Epithelial cell of proximal tubule (primary cell): ENCODE data around the gene FGFBP2. TPM values are rescaled to one million over a fixed set of nuclear protein-coding genes. Genes with fewer than 3 reads are reported as not detected.

ENCODE experiments used
- DNase-seq: peaks from one replicate; pipeline ENCODE4 v3.0.0-alpha.2; 2011; ENCODE audit warnings: low read depth
- H3K4me3 ChIP-seq: 2 replicates; pipeline ENCODE4 v1.5.1; 2011; ENCODE audit warnings: low read depth, mild to moderate bottlenecking, low read length
- CTCF ChIP-seq: conservative IDR thresholded peaks from 2 replicates; pipeline ENCODE4 v1.5.1; 2012; ENCODE audit warnings: low read depth, mild to moderate bottlenecking, low read length
- total RNA-seq: library from RNA; depleted of rRNA; stranded (reverse); fragments of >200 nt; gene quantifications from 2 replicates; pipeline ENCODE4 v1.2.3, GENCODE V29; 2015

Gene FGFBP2
- total RNA-seq, 1 donor from 2014 or later = not detected

GRCh38 chr4:15986907-15987306 is 23.9 kb upstream of the FGFBP2 start:
- no peak for DNase-seq
- H3K4me3 ChIP-seq = no peak overlapping the region
- TF ChIP-seq CTCF = no peak

DNA sequence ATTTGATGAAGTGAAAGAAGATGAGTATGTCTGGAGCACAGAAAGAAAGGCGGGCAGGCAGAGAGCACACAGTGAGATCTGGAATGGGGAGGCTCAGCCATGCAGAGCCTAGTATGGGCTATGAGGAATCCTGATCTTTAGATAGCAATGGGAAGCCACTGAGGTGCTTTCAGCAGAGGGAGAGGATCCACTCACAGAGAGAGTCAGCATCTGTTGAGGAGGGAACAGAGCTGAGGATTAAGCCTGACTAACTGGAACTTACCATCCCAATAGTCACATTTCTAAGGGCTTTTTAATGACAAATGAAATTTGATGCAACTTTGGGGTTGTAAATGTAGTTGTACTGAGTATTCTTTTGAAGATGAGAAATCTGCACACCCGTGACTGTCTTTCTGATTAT is 20.6 kb upstream of the FGFBP2 start:
- TF ChIP-seq CTCF = no peak
- H3K4me3 ChIP-seq = no peak overlapping the region
- DNase-seq = no peak

DNA sequence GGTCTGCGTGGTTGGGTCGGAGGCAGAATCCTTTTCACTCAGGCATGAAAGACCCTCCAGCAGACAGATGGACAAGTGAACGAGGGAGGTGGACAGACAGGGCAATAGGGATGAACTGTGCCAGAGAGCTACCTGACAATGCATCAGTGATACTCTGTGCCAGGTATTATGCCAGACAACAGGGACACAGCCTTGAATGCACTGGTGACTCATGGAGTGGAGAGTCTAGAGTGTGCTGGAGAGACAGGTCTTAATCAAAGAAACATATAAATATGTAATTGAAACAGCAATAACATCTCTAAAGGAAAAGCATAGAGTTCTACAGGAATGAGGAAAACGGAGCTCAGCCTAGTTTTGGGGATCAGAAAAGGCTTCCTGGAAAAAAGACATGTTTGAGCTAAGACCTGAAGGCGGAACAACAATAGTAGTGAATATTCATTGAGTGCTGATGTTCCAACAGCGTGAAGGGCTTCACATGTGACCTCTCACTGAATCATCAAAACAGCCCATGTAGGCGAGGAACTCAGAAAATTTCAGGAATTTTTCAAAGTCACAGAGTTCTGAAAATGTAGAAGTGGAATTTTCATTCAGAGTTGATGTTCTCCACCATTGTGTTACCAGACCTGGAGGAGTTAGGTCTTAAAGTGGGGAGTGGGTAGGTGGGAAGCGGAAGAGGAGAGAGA is 20.0 kb upstream of the FGFBP2 start:
- peak; percentile 40 for DNase-seq
- no peak overlapping the region for H3K4me3 ChIP-seq
- TF ChIP-seq CTCF = no peak

DNA sequence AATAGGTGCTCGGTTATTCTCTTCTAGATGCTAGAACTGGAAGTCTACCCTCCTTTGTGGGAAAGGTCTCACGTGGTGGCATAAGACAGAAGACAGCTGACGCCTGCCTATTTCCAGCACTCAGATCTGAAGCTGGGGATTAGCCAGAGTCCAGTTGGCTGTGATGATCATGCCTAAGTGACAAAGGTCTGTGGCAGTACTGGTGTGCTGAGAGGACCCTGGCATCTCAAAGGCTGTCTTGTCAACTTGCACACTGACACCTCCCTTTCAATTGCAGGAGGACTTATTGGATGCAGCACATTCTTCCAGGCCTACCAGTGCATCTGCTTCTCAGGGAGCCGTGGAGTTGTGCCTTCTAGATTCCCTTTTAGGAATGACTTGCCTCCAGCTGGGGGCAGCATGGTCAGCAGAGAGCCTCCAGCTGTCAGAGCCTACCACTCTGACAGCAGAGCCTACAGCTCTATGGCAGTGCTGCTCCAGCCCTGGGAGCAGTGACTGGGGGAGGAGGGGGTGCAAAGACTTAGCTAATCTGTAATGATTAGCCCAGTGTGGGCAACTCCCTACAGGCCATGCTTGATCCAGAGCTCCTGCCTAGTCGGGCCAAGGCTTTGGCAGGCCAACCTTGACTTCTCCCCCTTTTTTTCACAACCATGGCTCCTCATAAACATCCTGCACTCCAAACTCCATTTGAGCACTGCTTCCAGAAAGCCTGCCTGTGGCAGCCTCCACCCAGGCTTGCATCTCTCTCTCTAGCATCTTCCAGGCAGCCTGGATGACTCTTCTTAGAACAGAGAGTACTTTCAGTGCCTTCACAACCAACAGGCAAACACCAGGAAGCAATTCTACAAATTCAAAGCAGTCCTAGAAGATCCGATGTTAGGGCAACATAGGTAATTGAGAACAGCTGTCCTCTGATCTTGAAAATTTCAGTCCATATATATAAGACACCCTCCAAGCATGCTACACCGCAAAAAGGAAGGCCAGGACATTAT is 13.8 kb upstream of the FGFBP2 start:
- no peak for DNase-seq
- no peak overlapping the region for H3K4me3 ChIP-seq
- TF ChIP-seq CTCF = peak; percentile 30

- DNase-seq = no peak
- TF ChIP-seq CTCF = no peak
- H3K4me3 ChIP-seq = no peak overlapping the region
Observed at GRCh38 chr4:15971068-15971801, 8.3 kb upstream of the FGFBP2 start.

- DNase-seq = no peak
- no peak overlapping the region for H3K4me3 ChIP-seq
- TF ChIP-seq CTCF = no peak
Observed at GRCh38 chr4:15968551-15969300, 5.8 kb upstream of the FGFBP2 start.
